Measurements from ENCODE around the gene DENND1A.

DNA sequence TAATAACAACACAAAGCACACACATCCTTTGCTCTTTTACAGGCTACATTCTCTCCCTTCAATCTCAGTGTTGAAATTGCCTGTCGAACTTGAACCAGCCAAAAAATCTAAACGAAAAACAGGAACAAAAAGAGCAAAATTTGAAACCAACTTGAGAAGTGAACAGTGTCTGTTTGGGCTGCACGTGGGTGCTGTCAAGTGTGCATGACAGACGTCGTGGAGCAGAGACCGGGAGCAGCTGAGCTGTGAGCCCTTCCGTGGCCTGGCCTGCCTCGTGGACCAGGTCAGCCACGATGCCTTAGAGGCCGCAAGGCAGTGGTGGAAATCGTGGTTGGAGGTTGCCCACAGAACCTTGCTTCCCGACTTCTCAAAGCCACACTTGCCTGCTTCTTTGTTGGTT is 34.8 kb upstream of the DENND1A start:
- no peak for TF ChIP-seq CHD4 (IDR thresholded peaks at IDR 0.05; ENCODE audit: borderline replicate concordance)
- no peak for TF ChIP-seq POLR2A (IDR thresholded peaks at IDR 0.05; ENCODE audit: low read length)
